HG03066 (cell line): ENCODE measurements around the gene STARD9.

Experiments used
- ATAC-seq: cut with Tn5 transposase; IDR thresholded peaks from one replicate; pipeline ENCODE4 v1.9.1; 2021; ENCODE audit warnings: low read depth; ENCODE audit not compliant: unreplicated experiment

Gene STARD9

DNA sequence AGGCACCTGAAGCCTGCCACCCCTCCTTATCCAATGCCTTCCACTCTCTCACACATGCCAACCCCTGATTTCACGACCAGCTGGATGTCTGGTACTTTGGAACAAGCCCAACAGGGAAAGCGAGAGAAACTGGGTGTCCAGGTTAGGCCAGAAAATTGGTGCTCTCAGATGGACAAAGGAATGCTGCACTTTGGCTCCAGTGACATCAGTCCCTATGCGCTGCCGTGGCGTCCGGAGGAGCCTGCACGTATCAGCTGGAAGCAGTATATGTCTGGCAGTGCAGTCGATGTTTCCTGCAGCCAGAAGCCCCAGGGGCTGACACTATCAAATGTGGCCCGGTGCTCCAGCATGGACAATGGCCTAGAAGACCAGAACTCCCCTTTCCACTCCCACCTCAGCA is 116.4 kb downstream of the STARD9 start:
- no peak for ATAC-seq

DNA sequence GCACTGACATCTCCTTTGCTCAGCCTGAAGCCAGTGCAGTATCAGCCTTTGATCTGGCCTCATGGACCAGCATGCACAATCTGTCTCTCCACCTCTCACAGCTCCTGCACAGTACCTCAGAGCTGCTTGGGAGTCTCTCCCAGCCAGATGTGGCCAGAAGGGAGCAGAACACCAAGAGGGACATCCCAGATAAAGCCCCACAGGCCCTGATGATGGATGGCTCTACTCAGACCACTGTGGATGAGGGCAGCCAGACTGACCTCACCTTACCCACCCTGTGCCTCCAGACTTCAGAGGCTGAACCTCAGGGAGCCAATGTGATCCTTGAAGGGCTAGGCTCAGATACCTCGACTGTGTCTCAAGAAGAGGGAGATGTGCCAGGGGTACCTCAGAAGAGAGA is 117.1 kb downstream of the STARD9 start:
- no peak for ATAC-seq

DNA sequence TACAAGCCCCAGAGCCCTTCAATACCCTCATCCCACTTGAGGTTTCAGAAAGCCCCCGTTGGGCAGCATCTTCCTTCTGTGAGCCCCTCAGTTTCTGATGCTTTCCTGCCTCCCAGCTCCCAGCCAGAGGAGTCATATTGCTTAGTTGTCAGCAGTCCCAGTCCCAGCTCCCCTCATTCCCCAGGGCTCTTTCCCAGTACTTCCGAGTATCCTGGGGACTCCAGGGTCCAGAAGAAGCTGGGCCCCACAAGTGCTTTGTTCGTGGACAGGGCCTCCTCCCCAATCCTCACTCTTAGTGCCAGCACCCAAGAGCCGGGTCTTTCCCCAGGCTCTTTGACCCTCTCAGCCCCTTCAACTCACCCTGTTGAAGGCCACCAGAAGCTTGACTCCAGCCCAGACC is 117.6 kb downstream of the STARD9 start:
- ATAC-seq = no peak

DNA sequence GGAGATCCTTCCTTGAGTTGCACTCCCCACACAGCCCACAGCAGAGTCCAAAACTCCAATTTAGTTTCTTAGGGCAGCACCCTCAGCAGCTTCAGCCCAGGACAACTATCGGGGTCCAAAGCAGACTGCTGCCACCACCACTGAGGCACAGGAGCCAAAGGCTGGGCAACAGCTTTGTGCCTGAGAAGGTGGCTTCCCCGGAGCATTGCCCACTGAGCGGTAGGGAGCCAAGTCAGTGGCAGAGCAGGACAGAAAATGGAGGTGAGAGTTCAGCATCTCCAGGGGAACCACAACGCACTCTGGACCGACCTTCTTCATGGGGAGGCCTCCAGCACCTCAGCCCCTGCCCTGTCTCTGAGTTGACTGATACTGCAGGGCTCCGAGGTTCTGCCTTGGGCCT is 118.1 kb downstream of the STARD9 start:
- no peak for ATAC-seq

DNA sequence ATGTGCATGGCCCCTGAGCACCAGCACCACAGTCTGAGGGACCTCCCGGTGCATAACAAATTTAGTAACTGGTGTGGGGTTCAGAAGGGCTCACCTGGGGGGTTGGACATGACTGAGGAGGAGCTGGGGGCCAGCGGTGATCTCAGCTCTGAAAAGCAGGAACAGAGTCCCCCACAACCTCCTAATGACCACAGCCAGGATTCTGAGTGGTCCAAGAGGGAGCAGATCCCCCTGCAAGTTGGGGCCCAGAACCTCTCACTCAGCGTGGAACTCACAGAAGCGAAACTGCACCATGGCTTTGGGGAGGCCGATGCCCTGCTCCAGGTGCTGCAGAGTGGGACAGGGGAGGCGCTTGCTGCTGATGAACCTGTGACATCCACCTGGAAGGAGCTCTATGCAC is 118.5 kb downstream of the STARD9 start:
- no peak for ATAC-seq

DNA sequence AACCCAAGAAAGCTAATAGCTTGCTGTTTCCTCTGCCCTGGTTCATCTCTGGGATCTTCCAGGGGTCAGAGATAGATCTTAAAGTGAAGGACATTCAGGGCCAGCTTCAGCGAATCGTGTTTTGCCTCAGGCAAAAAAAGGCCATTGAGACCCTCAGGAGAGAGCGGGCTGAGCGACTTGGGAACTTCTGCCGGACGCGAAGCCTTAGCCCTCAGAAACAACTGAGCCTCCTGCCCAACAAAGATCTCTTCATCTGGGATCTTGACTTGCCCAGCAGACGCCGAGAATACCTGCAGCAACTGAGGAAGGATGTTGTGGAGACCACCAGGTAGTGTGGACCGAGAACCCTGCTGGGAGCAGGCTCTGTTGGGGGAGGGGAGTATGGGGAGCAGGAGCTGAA is 119.0 kb downstream of the STARD9 start:
- no peak for ATAC-seq

DNA sequence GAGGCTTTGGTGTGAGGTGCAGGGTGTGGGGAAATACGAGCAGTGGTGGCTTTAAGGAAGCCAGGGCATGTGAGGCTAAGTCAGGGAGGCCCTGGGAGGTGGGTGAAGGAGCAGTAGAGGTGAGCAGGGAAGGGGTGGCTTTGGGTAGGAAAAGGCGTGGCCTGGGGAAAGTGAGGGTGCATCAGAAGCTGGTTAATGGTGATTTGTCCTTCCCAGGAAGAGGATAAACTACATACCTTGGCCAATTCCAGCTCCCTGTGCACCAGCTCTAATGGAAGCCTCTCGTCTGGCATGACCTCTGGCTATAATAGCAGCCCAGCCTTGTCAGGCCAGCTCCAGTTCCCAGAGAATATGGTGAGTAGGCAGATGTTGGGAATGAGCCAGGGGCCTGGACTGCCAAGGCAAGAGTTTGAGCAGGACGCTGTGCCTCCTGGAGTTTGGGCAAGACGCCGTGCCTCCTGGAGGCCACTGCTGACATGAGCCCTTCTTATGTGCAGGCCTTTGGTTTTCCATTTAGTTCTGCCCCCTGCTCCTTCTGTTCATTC is 120.2 kb downstream of the STARD9 start:
- ATAC-seq = no peak

DNA sequence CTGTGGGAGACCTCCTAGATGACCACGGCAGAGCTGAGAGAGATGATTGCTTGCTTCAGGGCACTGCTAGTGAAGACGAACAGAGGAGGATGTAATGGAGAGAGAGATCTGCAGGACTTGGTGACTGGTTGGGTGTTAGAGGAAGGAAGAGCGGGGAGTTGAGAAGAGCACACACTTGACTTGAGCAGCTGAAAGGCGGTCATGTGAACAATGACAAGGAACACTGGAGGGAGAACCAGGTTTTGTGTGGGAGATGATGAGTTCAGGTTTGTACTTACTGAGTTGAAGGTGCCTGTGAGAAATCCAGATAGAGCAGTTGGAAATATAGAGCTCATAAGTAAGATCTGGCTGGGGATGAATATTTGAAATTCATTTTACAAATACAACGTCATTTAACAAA is 121.2 kb downstream of the STARD9 start:
- no peak for ATAC-seq

DNA sequence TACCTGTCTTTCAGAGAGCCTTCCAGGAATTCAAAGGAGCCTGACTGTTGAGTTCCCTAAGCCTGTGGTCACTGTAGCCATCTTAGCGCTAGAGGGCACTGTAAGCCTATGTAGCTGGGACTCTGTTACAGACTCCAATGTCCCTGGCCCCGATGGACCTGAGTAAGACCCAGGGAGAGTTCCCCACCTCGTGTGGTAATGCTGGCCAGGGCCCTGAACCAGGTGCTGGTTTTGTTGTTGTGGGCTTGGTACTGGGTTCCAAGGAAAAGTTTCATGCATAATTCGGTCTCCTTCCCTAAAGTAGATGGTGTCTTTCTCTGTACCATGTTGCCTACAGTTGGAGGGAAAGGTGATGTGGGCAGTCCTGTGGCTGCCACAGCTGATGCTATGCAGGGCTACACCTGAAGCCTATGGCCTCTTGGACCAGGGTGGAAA is 129.1 kb downstream of the STARD9 start:
- ATAC-seq = no peak

DNA sequence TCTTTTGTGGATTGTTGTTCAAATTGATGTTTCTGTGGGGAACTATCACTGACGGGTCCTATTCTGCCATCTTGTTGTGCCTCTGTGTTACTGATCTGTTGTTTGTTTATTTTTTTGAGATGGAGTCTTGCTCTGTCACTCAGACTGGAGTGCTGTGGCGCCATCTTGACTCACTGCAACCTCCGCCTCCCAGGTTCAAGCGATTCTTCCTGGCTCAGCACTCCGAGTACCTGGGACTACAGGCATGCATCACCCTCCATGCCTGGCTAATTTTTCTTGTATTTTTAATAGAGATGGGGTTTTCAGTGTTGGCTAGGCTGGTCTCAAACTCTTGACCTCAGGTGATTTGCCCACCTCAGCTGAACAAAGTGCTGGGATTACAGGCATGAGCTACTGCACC is 129.9 kb downstream of the STARD9 start:
- ATAC-seq = no peak

DNA sequence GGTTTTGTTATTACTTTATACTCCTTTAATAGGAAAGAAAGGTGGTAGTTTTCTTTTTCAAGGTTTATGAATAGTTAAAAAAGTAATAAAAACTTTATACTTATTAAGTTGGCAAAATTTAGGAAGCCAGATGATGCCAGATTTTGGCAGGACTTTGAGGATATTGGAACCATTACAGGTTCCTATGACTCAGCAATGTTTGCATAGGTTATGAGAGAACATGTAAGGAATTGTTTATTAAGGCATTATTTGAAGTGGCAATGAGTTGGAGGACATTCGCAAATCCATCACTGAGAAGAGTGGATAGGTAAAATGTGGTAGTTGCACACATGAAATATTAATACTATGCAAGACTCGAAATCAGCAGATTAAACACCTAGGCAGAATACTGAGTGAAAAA is 131.7 kb downstream of the STARD9 start:
- ATAC-seq = no peak

DNA sequence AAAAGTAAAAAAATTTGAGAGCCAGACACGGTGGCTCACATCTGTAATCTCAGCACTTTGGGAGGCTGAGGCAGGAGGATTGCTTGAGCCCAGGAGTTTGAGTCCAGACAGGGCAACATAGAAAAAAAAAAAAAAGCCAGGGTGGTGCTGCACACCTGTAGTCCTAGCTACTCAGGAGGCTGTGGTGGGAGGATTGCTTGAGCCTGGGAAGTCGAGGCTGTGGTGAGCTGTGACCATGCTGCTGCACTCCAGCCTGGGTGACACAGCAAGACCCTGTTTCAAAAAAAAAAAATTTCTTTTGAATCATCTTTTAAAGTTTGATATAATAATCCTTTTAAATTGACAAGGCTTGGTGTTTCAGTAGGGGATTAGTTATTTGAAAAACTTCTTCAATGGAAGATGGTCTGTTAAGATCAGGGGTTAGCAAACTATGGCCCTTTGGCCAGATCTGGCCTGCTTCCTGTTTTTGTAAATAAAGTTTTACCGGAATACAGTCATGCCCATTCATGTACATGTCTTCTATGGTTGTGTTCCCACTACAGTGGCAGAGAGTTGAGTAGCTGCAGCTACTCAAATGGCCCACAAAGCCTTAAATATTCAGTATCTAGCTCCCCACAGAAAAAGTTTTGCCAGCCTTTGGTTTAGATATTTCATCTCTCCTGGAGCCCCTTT is 132.6 kb downstream of the STARD9 start:
- no peak for ATAC-seq

DNA sequence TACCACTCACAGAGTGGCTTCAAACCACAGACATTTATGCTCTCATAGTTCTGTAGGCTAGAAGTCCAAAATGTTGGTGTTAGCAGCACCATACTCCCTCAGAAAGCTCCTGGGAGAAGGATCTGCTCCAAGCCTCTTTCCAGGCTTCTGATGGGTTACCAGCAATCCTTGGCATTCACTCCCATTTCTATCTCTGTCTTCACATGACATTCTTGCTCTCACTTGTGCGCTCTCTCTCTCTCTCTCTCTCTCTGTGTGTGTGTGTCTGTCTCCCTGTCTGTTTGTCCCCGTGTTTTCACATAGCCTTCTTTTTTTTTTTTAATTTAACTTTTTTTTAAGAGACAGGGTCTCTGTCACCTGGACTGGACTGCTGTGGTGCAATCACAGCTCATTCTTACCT is 135.3 kb downstream of the STARD9 start:
- ATAC-seq = no peak

DNA sequence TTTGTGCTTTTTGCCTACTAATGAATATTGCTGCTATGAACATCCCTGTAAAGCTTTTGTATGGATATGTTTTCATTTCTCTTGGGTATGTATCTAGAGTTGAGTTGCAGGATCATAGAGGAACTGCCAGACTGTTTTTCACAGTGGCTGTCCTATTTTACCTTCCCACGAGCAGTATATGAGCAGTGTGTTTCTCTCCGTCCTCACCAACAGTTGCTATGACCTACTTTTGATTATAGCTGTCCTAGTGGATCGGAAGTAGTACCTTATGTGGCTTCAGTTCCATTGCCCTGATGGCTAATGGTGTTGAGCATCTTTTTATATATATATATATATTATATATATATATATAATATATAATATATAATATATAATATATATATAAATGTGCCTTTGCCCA is 136.3 kb downstream of the STARD9 start:
- ATAC-seq = no peak

DNA sequence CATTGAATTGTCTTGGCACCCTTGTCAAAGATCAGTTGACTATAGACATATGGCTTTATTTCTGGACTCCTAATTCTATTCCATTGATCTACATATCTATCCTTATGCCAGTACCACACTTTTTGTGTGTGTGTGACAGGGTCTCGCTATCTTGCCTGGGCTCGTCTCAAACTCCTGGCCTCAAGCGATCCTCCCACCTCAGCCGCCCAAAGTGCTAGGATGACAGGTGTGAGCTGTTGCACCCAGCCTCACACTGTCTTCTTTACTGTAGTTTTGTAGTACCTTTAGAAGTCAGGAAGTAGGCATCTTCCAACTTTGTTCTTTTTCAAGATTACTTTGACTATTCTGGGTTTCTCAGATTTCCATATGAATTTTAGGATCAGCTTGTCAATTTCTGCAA is 137.2 kb downstream of the STARD9 start:
- no peak for ATAC-seq

DNA sequence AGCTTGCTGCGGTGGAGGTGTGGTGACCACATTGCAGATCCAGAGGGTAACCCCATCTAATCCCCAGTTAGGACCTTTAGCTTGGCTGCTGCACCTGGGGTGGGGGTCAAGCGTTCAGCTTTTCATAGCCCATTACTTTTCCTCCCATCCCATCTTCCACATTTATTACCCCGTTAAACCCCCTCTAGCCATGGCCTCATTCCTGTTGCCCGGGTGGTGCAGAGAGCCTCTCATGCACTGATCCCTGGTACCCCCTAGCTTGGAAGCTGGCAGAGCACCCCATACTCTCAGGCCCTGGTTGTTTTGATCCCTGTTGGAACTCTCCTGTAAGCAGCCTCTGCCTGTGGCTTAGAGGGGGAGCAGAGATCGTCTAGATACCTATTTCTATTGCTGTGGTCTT is 140.7 kb downstream of the STARD9 start:
- no peak for ATAC-seq

DNA sequence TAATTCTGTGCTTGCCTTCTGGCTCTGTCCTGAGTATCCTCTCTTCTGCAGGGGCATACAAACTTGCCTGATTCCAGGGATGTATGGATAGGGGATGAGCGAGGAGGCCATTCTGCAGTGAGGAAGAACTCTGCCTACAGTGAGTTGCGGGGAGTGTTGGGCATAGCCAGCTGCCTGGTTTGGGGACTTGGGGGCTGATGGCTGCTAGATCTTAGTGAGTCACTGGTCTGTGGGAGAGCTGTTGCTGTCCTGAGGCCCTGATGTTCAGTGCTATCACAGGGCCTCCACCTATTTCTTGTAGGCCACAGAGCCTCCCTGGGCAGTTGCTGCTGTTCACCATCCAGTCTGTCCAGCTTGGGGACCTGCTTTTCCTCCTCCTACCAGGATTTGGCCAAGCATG is 141.2 kb downstream of the STARD9 start:
- no peak for ATAC-seq

DNA sequence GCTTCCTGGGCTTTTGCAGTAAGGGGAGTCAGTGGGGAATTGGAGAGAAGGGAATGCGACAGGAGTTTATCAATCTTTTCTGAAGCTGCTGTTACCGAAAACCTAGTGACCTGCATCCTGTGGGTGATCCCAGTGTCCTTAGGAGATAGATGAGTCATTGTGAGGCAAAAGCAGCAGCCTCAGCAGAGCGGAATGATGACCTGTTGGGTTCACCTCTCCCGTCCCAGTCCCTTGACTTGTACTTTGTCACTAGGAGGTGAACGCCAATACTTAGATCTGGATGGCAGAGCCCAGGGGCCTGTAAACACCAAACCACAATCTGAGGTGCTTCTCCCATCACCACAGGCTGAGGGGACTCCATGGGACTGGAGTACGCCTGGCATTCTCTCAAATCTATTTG is 143.6 kb downstream of the STARD9 start:
- ATAC-seq = no peak

DNA sequence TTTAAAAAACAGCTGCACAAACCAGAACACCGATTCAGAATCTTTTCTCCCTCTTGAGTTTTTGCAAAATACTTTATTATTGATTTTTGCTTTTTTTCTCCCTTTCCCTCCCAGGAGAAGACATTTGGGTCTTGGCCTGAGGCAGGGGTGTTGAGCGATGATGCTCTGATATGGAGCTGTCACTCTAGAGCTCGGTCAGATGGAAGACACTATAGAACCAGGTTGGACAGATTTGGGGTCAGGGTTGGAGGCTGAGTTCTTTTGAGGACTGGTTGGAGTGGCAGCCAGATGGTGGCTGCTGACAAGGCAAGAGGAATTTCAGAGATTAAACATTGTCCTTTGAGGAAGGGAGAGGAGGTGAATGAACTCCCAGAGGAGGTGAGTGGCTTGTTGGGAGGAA is 144.7 kb downstream of the STARD9 start:
- ATAC-seq = no peak

DNA sequence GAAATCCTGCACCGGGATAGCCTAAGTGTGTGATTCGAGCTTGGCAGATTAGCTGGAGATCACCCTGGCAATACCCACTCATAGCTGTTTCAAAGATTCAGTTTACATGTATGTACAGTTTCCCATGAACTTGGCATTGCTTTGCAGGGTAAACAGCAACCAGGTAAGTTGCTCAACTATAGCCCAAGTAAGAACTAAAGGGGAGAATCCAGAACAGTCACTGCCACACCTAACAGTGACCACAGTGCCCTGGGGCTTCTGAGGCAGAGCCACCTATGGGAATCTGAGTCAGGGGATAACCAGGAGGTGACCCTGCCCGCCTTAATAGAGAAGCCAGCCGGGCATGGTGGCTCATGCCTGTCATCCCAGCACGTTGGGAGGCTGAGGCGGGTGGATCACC is 145.6 kb downstream of the STARD9 start:
- ATAC-seq = no peak

DNA sequence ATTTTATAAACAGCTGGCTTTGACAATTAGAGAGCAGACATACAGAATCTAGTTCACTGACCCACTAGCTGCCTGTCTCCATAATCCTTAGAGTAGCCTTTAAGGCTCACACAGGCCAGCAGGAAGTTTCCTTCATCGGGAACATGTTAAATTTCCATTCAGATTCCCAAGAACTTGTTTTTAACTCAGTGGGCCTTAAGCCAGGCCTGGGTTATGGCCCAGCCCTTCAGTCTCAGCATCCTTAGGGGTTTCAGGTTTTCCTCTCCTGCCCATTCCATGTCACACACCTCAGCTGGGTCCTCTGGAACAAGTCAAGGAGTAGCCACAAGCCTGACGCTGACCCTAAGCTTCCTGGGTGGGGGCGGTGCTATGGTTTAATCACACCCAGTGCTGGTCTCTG is 146.5 kb downstream of the STARD9 start:
- no peak for ATAC-seq

DNA sequence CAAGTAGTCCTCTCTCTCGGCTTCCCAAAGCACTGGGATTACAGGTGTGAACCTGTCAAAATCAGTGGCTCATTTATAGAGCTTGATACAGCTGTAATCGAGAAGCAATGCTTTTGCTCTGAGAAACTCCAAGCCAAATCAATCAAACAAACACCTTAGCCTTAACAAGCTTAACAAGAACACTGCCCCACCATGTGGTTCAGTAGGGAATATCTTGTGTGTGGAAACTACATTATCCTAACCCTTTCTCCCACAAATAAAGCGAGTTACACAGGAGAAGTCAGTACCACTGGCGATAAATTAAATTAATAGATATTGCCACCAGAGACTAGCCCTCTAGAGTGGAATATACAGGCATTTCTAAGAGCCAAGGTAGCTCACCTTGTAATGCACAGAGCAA is 147.7 kb downstream of the STARD9 start:
- no peak for ATAC-seq

DNA sequence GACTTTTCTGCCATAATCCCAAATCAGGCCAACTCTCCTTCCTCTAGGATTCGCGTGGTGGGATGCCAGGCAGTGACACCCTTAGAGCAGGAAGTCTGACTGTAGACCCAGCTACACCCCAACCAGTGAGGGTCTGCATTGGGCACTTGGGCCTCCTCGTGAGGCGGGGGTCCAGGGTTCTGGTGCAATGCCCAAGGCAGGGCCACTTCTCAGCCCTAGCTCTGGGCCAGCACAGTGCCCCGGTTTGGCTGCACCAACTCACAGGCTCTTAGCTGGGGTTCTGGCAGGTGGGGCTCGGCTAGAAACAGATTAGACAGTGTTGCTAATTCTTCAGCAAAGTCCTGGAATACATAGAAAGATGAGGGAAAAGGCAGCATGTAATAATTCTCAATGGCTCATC is 148.9 kb downstream of the STARD9 start:
- ATAC-seq = no peak
